Esophagus squamous epithelium (tissue), 5 donors: ENCODE results near the gene VPS35. TPM values are rescaled to one million over a fixed set of nuclear protein-coding genes. Genes with fewer than 3 reads are reported as not detected.

Source experiments
- DNase-seq: peaks from one replicate; lab custom pipeline; 2025; lab: John Stamatoyannopoulos, UW
- H3K27ac ChIP-seq, 4 donors: fragments of 200-600 bp; sonication (generic); one replicate each; pipeline ENCODE4 v1.5.1; 2016 to 2019; ENCODE audit warnings: mild to moderate bottlenecking in 1 of 4
- H3K27me3 ChIP-seq, 4 donors: fragments of 200-600 bp; sonication (generic); 1 replicate in 3 of 4; 2 replicates in 1 of 4; pipeline versions ENCODE4 v1.5.1 to v1.6.0; 2017 to 2021; ENCODE audit warnings: antibody characterized with exemption in 1 of 4
- H3K36me3 ChIP-seq, 3 donors: fragments of 200-600 bp; sonication (generic); one replicate each; pipeline ENCODE4 v1.5.1; 2016 to 2019
- H3K4me1 ChIP-seq, 3 donors: fragments of 200-600 bp; sonication (generic); one replicate each; pipeline ENCODE4 v1.5.1; 2017 to 2019
- H3K4me3 ChIP-seq, 4 donors: fragments of 200-600 bp; sonication (generic); 1 replicate in 3 of 4; 2 replicates in 1 of 4; pipeline ENCODE4 v1.5.1; 2016 to 2019; ENCODE audit warnings: mild to moderate bottlenecking in 2 of 4, moderate library complexity in 1 of 4
- H3K9me3 ChIP-seq, 3 donors: fragments of 200-600 bp; sonication (generic); one replicate each; pipeline ENCODE4 v1.5.1; 2016 to 2019
- CTCF ChIP-seq, 6 experiments: fragments of 450-650 bp in 4 of 6; fragments of 200-600 bp in 2 of 6; sonication (generic) in 2 of 6; IDR thresholded peaks; one replicate each; pipeline ENCODE4 v1.5.1; 2016 to 2019; ENCODE audit warnings: antibody characterized with exemption in 6 of 6, mild to moderate bottlenecking in 4 of 6, moderate library complexity in 4 of 6
- POLR2A ChIP-seq, 4 donors: fragments of 450-650 bp; IDR thresholded peaks; one replicate each; pipeline ENCODE4 v1.6.1; 2017; ENCODE audit warnings: antibody characterized with exemption in 4 of 4, mild to moderate bottlenecking in 4 of 4, moderate library complexity in 3 of 4
- WGBS, 2 donors: methylation state at CpG; one replicate each; pipeline ENCODE4 v1.1.5; 2018; 5-methylcytosine and 5-hydroxymethylcytosine counted together
- intact Hi-C: fragments of 100-400 bp; cut with DNase I; formaldehyde crosslinking; loops from one replicate; pipeline ENCODE4 v1.15.0; 2022
- total RNA-seq, 4 donors: library from RNA; depleted of rRNA; stranded (reverse); fragments of >200 nt; gene quantifications; one replicate each; pipeline ENCODE4 v1.1.0, GENCODE V29; 2016
- donor health status: DM: yes; HTN: yes; CAD: no.

VPS35 gene
- total RNA-seq, 4 donors from 2014 or later, result 34.0 to 129 (median 88.0) TPM

- 67 to 85% methylated on average over 11 to 13 of the region's 23 CpGs for WGBS, 2 donors
- intact Hi-C loops, result no loop called here
- no peak overlapping the region for H3K27ac ChIP-seq
- DNase-seq, result no peak
- H3K4me3 ChIP-seq, result no peak overlapping the region
- no peaks in the 10 kb centered on the region for H3K27me3 ChIP-seq
- TF ChIP-seq CTCF (IDR thresholded peaks at IDR 0.05) (no peak), POLR2A (IDR thresholded peaks at IDR 0.05) (no peak)
- H3K9me3 ChIP-seq, result no peaks in the 10 kb centered on the region
- H3K36me3 ChIP-seq, result no peaks in the 10 kb centered on the region
- no peaks in the 10 kb centered on the region for H3K4me1 ChIP-seq
Observed at GRCh38 chr16:46731691-46732555, 42.9 kb upstream of the VPS35 start.

GRCh38 chr16:46730801-46731690 lies 42.1 kb upstream of the VPS35 start:
- no peak for DNase-seq
- no peak overlapping the region for H3K4me3 ChIP-seq
- TF ChIP-seq POLR2A (IDR thresholded peaks at IDR 0.05) (no peak), CTCF (IDR thresholded peaks at IDR 0.05) (no peak)
- H3K9me3 ChIP-seq, result no peaks in the 10 kb centered on the region
- 72 to 74% methylated on average over 10 to 16 of the region's 17 CpGs for WGBS, 2 donors
- H3K27me3 ChIP-seq, result no peaks in the 10 kb centered on the region
- intact Hi-C loops, result no loop called here
- H3K27ac ChIP-seq, result no peak overlapping the region
- no peaks in the 10 kb centered on the region for H3K36me3 ChIP-seq
- no peaks in the 10 kb centered on the region for H3K4me1 ChIP-seq

- 91 to 93% methylated on average over 7 to 8 of the region's 8 CpGs for WGBS, 2 donors
Observed at GRCh38 chr16:46730126-46730525, 41.1 kb upstream of the VPS35 start.

GRCh38 chr16:46729326-46729995 lies 40.5 kb upstream of the VPS35 start:
- no peak for DNase-seq
- H3K27me3 ChIP-seq, result no peaks in the 10 kb centered on the region
- intact Hi-C loops, result no loop called here
- no peaks in the 10 kb centered on the region for H3K9me3 ChIP-seq
- TF ChIP-seq POLR2A (IDR thresholded peaks at IDR 0.05) (no peak), CTCF (IDR thresholded peaks at IDR 0.05) (no peak)
- WGBS, 2 donors, result 76 to 87% methylated on average over 6 of the region's 7 CpGs
- no peaks in the 10 kb centered on the region for H3K4me1 ChIP-seq
- no peak overlapping the region for H3K27ac ChIP-seq
- H3K36me3 ChIP-seq, result no peaks in the 10 kb centered on the region
- no peak overlapping the region for H3K4me3 ChIP-seq

More at GRCh38 chr16:46730126-46730525, 41.1 kb upstream of the VPS35 start:
- Histone ChIP-seq H3K27ac (no peak overlapping the region), H3K4me1 (no peaks in the 10 kb centered on the region), H3K36me3 (no peaks in the 10 kb centered on the region), H3K4me3 (no peak overlapping the region), H3K9me3 (no peaks in the 10 kb centered on the region), H3K27me3 (no peaks in the 10 kb centered on the region)
- DNase-seq, result no peak
- TF ChIP-seq CTCF (IDR thresholded peaks at IDR 0.05) (no peak), POLR2A (IDR thresholded peaks at IDR 0.05) (no peak)
- intact Hi-C loops, result no loop called here
